Hypothalamus (tissue), 51 donors: ENCODE data around the gene RSF1.
A peak's percentile ranks its signal among the peaks of the same experiment; 100 is the strongest.
"Not testable (repeated sequence)": the region's sequence is repeated elsewhere in the genome, so short reads cannot be mapped to it uniquely, and the experiment has no call there.

Source experiments
- DNase-seq, 51 donors: peaks; one replicate each; lab custom pipeline; 2025; lab: John Stamatoyannopoulos, UW

The RSF1 gene, protein sequence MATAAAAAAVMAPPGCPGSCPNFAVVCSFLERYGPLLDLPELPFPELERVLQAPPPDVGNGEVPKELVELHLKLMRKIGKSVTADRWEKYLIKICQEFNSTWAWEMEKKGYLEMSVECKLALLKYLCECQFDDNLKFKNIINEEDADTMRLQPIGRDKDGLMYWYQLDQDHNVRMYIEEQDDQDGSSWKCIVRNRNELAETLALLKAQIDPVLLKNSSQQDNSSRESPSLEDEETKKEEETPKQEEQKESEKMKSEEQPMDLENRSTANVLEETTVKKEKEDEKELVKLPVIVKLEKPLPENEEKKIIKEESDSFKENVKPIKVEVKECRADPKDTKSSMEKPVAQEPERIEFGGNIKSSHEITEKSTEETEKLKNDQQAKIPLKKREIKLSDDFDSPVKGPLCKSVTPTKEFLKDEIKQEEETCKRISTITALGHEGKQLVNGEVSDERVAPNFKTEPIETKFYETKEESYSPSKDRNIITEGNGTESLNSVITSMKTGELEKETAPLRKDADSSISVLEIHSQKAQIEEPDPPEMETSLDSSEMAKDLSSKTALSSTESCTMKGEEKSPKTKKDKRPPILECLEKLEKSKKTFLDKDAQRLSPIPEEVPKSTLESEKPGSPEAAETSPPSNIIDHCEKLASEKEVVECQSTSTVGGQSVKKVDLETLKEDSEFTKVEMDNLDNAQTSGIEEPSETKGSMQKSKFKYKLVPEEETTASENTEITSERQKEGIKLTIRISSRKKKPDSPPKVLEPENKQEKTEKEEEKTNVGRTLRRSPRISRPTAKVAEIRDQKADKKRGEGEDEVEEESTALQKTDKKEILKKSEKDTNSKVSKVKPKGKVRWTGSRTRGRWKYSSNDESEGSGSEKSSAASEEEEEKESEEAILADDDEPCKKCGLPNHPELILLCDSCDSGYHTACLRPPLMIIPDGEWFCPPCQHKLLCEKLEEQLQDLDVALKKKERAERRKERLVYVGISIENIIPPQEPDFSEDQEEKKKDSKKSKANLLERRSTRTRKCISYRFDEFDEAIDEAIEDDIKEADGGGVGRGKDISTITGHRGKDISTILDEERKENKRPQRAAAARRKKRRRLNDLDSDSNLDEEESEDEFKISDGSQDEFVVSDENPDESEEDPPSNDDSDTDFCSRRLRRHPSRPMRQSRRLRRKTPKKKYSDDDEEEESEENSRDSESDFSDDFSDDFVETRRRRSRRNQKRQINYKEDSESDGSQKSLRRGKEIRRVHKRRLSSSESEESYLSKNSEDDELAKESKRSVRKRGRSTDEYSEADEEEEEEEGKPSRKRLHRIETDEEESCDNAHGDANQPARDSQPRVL (N-terminal part only)

DNA sequence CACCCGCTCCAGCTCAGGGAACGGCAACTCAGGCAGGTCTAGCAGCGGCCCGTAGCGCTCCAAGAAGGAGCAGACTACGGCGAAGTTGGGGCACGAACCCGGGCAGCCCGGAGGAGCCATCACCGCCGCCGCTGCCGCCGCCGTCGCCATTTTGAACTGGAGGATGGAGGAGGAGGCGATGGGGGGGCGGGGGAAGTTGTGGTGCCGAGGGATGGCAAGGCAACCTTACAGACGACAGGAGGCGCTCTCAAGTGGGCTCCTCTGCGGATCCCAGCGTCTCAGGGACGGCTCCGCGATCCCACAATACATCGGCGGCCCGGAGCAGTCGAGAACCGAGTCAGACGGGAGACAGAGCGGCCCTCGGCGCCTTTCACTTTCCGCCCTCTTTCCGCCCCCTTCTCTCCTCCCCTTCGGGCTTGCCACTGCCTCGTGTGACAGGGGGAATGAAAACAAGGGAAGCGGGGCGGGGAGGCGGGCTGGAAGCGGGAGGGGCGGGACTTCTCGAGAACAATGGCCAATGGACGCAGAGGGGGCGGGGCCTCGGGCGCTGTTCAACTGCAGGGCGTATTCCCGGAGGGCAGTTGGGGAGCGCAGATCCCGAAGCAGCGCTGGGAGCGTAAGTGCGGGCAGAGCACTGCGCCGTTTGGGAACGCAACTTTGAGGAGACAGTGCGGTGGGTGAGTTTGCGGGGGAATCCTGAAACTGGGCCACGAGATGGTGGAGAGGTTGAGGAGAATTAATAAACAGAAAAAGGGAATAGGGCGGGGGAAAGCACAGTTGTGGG is at the start of gene RSF1, which contains the start of gene AAMDC:
Gene RSF1, minus strand, starts transcription at position 158 of the 784 bp plus-strand sequence. Its CDS starts 8 bp downstream, at position 150.
Gene AAMDC, plus strand, starts transcription at position 580 of the 784 bp plus-strand sequence. CDS start 21,353 bp downstream, outside the sequence.
- DNase-seq = peak; percentile 75 to 99 (median 98)

DNA sequence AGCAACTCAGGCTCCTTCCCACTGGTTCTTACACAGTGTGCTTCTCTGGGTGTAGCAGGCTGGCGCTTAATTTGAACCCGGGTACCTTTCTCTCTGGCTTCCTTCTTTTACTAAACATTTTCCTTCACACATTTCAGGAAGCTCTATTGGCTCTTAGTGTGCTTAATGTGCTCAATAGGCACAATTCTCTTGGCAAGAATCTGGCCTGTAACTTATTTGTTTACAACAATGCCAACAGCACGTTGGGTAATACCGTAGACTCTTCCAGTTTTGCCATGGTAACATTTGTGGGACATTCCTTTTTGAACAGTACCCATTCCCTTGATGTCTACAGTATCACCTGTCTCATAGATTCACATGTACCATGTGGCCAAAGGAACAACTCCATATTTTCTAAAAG is 48.2 kb upstream of the RSF1 start:
- no peak for DNase-seq

DNA sequence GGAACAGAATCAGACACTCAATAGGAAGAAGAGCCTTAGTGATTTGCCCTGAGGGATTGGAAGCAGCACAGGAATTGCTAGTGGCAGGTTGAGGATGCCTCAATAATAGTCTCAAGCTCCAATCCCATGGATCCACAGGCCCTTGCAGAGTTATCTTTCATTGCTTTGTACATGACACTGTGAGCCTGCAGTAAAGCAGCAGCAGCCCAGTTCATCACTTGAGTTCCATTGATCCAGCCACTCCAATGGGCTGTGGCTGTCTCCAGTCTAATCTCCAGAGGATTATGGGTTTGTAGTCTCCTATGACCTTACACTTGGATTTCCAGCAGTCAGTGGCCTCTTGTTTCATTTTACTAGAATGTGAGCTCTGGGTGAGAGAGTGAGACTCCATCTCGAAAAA is 45.8 kb upstream of the RSF1 start:
- DNase-seq = no peak

DNA sequence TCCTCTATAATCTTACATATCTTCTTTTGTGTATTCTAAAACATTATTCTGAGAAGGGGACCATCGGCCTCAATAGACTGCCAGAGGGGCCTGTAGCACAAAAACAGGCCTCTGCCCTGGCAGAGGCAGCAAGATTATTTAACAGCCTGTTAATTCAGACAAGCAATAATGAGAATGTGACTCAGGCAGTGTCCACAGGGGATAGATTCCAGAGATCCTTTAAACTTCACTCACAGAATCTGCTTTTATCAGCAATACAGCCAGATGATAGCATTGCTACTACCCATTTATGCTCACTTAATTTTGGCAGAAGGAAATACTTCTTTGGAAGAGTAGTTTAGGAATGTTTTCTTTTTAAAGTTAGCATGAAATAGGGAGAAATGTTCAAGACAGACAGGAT is 45.3 kb upstream of the RSF1 start:
- no peak for DNase-seq

DNA sequence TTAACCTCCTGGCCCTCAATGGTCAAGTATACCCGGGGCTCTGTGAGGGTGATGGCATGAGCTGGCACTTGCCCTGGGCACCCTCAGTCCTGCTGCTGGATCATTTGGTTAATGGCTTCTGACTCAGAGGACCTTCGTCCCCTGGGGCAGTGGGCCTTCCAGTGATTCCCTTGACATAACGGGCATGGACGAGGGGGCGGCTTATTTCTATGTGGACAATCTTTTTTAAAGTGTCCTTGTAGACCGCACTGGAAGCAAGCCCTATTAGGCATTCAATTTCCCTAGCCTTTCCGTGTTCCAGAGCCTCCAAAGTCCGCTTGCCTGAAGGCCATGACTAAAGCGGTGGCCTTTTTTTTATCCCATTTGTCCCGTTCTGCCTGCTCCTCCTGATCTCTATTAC is 40.9 kb upstream of the RSF1 start:
- DNase-seq = not testable (repeated sequence)

DNA sequence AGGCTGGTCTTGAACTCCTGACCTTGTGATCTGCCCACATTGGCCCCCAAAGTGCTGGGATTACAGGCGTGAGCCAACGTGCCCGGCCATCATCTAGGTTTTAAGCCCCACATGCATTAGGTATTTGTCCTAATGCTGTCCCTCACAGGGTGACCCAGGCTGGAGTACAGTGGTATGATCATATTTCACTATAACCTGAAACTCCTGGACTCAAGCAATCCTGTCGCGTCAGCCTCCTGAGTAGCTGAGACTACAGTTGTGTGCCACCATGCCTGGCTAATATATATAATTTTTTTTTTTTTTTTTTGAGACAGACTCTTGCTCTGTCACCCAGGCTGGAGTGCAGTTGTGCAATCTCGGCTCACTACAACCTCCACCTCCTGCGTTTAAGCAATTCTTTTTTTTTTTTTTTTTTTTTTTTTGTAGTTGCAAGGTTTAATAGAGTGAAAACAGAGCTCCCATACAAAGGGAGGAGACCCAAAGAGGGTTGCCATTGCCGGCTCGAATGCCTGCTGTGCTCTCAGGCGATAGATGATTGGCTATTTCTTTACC is 37.5 kb upstream of the RSF1 start:
- DNase-seq = not testable (repeated sequence)

DNA sequence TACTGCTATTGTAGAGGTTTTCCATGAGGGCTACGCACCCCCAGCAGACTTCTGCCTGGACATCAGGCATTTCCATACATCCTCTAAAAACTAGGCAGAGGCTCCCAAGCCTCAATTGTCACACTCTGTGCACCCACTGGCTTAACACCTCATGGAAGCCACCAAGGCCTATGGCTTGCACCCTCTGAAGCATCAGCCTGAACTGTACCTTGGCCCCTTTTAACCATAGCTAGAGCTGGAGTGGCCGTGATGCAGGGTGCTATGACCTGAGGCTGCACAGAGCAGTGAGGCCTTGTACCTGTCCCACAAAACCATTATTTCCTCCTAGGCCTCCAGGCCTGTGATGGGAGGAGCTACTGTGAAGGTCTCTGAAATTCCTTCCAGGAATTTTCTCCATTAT is 34.3 kb upstream of the RSF1 start:
- DNase-seq = no peak

DNA sequence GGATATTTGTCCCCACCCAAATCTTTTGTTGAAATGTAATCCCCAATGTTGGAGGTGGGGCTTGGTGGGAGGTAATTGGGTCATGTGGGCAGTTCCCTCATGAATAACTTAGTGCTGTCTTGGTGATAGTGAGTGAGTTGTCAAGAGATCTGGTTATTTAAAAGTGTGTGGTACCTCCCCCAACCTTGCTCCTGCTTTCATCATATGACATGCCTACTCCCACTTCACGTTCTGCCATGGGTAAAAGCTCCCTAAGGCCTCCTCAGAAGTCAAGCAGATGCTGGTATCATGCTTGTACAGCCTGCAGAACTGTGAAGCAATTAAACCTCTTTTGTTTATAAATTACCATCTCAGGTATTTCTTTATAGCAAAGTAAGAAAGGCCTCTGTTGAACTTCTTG is 31.0 kb upstream of the RSF1 start:
- DNase-seq = no peak

DNA sequence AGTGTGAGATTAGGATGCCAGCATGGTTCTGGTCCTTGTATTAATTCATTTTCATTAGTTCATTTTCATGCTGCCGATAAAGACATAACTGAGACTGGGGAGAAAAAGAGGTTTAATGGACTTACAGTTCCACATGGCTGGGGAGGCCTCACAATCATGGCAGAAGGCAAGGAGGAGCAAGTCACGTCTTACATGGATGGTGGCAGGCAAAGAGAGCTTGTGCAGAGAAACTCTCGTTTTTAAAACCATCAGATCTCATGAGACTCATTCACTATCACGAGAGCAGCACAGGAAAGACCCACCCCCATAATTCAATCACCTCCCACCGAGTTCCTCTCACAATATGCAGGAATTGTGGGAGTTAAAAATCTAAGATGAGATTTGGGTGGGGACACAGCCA is 23.2 kb upstream of the RSF1 start:
- DNase-seq = not testable (repeated sequence)

DNA sequence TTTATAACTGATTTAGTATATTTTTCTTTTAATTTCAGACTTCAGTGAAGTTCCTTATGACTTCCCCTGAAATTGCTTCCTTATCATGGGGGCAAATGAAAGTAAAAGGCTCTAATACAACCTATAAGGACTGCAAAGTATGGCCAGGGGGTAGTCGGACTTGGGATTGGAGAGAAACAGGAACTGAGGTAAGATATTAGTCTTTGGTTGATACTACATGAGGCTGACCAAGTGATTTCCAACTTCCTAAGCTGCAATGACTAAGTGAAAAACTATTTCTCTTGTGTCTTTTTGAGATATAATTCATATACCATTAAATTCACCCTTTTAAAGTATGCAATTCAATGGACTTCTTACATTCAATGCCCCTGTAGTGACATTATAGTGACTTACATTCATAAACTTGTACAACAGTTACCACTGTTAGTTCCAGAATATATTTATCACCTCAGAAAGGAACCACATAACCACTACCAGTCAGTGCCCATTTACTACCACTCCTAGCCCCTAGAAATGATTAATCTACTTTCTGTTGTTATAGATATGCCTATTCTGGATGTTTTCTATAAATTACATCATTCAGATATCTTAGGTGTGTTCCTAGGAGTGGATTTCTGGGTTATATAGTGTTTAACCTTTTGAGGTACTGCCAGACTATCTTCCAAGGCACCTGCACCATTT is 22.1 kb upstream of the RSF1 start:
- DNase-seq = no peak

DNA sequence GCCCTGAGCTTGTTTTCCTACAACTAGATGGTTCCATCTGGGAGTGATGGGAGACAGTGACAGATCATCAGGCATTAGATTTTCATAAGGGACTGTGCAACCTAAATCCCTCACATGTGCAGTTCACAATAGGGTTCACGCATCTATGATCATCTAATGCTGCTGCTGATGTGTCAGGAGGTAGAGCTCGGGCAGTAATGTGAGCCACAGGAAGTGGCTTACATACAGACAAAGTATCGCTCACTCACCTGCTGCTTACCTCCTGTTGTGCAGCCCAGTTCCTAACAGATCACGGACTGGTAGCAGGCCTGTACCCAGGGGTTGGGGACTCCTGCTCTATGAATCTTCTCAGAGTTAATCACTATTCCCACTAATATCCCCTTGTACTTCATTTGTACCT is 12.8 kb upstream of the RSF1 start:
- DNase-seq = no peak

DNA sequence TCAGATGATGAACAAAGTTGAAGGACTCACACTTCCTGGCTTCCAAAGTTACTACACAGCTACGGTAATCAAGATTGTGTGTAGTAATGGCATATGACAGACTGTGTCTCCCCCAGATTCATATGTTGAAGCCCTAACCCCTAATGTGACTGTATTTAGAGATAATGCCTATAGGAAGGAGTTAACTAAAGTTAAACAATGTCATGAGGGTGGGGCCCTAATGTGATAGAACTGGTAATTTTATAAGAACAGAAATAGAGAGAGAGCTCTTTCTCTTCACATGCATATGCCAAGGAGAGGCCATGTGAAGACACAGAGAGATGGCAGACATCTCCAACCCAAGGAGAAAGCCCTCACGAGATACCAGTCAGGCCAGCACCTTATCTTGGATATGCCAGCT is 8.4 kb upstream of the RSF1 start:
- DNase-seq = no peak

DNA sequence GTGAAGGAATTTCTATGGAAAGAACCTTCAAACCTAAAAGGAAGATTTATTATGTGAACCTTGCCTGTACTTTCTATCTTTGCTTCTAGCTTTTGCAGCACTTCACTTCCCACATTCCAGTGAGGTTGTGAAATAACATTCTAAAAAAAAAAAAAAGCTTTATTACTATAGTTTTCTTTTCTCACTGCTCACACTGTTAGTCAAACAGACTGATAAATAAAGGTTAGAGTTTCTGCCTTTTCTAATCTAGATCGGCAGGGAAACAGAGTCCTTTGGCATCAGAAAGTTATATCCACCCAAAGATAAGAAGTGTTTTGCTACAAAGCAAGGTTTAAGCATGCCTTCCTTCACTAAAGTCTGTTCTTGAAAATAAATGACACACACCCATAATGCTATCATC is 3.3 kb upstream of the RSF1 start:
- no peak for DNase-seq

DNA sequence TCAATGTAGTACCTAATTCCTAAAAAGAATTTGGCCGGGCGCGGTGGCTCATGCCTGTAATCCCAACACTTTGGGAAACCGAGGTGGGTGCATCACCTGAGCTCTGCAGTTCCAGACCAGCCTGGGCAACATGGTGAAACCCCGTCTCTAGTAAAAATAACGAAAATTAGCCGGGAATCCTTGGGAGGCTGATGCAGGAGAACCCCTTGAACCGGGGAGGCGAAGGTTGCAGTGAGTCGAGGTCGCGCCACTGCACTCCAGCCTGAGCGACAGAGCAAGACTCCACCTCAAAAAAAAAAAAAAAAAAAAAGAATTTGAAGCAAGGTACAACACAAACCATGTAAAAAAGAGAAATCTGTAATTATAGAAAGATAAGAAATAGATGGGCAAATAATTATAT is 1.6 kb upstream of the RSF1 start:
- DNase-seq = not testable (repeated sequence)

DNA sequence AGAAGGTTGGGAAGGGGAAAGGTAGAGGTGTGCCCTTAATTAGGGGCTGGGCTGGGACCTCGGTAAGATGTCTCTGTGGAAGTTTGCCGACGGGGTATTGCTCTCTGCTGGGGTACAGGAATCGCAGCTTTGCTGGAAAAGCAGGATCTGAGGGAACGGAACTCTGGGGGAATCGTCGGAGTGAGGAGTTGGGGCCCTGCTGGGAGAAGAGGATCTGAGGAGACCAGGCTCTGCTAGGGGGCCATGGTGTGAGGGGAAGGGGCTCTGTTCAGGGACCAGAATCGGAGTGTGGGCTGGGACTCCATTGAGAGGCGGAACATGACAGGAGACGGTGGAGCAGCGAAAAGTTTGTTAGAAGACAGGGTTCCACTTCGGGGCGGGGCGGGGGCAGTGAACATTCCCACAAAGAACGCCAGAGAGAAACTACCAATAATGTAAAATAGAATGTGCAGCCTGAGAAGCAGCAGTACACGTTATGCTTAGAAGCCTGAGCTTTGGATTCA is 878 bp upstream of the RSF1 start:
- DNase-seq = peak in 26 of 51 donors; percentile 4 to 57 (median 30)

DNA sequence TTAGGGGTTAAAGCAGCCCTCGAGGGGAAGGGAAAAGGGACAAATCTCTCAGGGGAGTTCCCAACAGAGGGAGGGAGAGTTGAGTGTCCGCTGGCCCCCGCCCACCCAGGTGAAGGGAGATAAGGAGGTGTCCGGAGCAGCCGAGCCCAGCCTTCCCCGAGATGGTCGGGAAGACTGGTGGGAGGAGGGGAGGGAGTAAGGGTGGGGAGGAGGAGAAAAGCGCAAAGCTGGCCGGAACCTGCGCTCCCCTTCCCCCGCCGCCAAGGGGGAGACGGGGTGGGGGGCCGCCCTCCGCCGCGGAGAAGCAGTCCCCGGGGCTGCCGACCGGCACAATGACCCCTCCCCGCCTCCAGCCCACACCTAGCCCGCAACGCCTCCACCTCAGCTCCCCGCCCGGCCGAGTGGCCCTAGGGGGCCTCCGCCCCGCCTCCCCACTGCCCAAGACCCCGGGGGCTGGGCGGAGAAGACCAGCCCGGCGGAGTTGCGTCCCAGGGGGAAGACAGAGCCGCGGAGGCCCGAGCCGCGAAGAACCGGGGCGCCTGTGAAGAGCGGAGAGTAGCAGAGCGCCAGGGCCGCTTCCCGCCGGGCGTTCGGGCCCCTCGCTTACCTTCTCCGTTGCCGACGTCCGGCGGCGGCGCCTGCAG is 479 bp downstream of the RSF1 start:
- DNase-seq = peak in 40 of 51 donors; percentile 8 to 76 (median 37)

DNA sequence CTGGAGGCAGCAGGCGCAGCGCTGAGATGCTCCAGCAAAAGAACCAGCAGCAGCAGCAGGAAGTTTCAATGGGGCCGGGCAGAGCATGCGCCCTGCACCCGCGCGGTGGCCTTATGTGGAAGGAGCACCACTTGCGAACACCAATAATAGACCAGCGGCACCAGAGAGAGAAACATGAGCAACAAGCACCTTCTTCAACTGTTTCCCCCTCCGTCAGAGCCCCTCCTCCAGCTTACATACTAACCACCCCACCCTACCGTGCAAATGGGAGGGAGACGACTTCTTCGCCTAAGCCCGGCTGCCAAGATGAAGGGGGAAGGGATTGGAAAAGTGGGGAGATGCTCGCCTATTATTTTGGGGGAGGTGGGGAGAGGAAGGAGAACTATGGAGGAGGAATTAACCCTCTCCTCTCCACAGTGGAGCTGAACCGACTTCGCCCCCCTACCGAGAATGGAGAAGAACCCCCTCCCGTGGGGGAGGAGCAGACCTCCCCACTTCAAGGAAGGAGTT is 1.1 kb downstream of the RSF1 start:
- peak; percentile 33 to 91 (median 79) for DNase-seq

DNA sequence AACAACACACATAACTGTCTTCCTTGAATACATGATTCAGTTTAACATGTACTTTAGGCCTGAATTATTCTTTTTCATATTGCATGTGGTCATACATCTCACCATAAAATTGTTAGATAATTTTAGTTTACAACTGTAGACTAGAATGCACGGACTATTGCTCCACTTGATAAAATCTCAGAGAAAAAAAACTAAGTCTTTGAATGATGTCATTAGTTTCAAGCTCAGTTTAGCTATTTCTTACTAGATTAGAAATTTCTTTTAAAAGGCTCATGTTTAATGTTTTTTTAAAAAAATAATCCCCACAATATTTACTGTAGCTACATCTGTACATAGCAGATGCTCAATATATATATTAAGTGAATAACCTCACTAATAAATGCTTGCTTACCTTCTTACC is 5.1 kb downstream of the RSF1 start:
- no peak for DNase-seq
